Subcutaneous abdominal adipose tissue (tissue), 5 donors: ENCODE measurements around the gene TRABD2A.

Experiments used
- H3K27ac ChIP-seq: one replicate; pipeline ENCODE4 v1.7.0; 2013; ENCODE audit warnings: low read depth, mild to moderate bottlenecking, inconsistent platforms, low read length, moderate library complexity
- H3K27me3 ChIP-seq, 5 donors: one replicate each; pipeline ENCODE4 v1.7.0; 2013; ENCODE audit warnings: low read length in 5 of 5, inconsistent platforms in 1 of 5; ENCODE audit not compliant: control insufficient read depth in 5 of 5, insufficient read depth in 4 of 5
- H3K36me3 ChIP-seq, 5 donors: one replicate each; pipeline ENCODE4 v1.7.0; 2013; ENCODE audit warnings: low read length in 5 of 5; ENCODE audit not compliant: control insufficient read depth in 5 of 5, insufficient read depth in 5 of 5
- H3K4me1 ChIP-seq, 5 donors: one replicate each; pipeline ENCODE4 v1.7.0; 2013; ENCODE audit warnings: low read length in 5 of 5, mild to moderate bottlenecking in 3 of 5, moderate library complexity in 1 of 5; ENCODE audit not compliant: control insufficient read depth in 5 of 5, insufficient read depth in 5 of 5
- H3K4me3 ChIP-seq, 5 donors: one replicate each; pipeline ENCODE4 v1.7.0; 2013; ENCODE audit warnings: low read length in 5 of 5, low read depth in 1 of 5
- H3K9ac ChIP-seq, 5 donors: one replicate each; pipeline ENCODE4 v1.7.0; 2013; ENCODE audit warnings: low read length in 5 of 5, mild to moderate bottlenecking in 4 of 5, moderate library complexity in 3 of 5
- H3K9me3 ChIP-seq, 5 donors: one replicate each; pipeline ENCODE4 v1.7.0; 2013; ENCODE audit warnings: low read length in 5 of 5; ENCODE audit not compliant: control insufficient read depth in 5 of 5
- donor health status: healthy.
- donor health status: healthy.
- donor health status: healthy.
- donor health status: healthy.
- donor health status: healthy.

TRABD2A gene

GRCh38 chr2:84857566-84857965 lies 23.3 kb downstream of the TRABD2A start:
- H3K9ac ChIP-seq: no peak overlapping the region
- no peak overlapping the region for H3K4me3 ChIP-seq
- H3K27ac ChIP-seq: no peak overlapping the region
- H3K27me3 ChIP-seq: no peaks in the 10 kb centered on the region
- H3K9me3 ChIP-seq: peaks cover 0 to 2% (median 0%) of the 10 kb centered on the region in 5 donors
- H3K36me3 ChIP-seq: no peaks in the 10 kb centered on the region
- H3K4me1 ChIP-seq: no peaks in the 10 kb centered on the region

DNA sequence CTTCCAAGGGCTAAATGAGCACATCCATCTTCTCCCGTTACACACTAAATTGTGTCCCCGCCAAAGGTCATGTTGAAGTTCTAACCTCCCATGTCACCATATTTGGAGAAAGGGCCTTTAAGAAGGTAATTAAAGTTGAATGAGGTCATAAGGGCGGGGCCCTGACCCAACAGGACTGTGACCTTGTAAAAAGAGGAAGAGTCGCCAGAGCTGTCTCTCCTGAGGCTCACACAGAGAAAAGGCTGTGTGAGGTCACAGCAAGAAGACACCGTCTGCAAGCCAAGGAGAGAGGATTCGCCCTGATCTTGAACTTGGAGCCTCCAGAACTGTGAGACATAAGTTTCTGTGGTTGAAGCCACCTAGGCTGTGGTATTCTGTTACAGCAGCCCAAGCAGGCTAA lies 24.1 kb downstream of the TRABD2A start:
- no peaks in the 10 kb centered on the region for H3K36me3 ChIP-seq
- H3K27ac ChIP-seq: no peak overlapping the region
- peaks cover 0 to 2% (median 0%) of the 10 kb centered on the region in 5 donors for H3K9me3 ChIP-seq
- no peak overlapping the region for H3K4me3 ChIP-seq
- no peaks in the 10 kb centered on the region for H3K4me1 ChIP-seq
- no peak overlapping the region for H3K9ac ChIP-seq
- H3K27me3 ChIP-seq: no peaks in the 10 kb centered on the region

GRCh38 chr2:84855731-84856130 lies 25.2 kb downstream of the TRABD2A start:
- no peaks in the 10 kb centered on the region for H3K27me3 ChIP-seq
- peaks cover 0 to 2% (median 0%) of the 10 kb centered on the region in 5 donors for H3K9me3 ChIP-seq
- H3K36me3 ChIP-seq: no peaks in the 10 kb centered on the region
- H3K27ac ChIP-seq: no peak overlapping the region
- H3K9ac ChIP-seq: no peak overlapping the region
- no peak overlapping the region for H3K4me3 ChIP-seq
- no peaks in the 10 kb centered on the region for H3K4me1 ChIP-seq

DNA sequence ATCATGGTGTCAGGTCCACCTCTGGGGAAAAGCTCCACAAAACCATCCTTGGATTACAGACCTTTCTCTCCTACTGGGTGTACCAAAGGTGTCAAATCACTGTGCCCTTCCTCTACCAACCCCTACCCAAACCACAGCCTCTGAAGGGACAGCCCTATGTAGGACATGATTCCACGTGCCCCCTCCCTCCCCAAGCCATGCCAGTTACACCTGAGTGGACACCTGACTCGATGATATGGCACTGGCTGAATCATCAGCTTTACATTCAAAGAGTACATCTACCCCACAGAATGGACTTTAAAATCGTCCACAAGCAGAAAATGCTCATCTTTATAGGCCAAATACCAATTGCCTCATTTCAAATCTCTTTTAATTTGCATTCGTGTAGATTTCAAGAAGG lies 26.0 kb downstream of the TRABD2A start:
- Histone ChIP-seq H3K9me3 (peaks cover 0 to 2% (median 0%) of the 10 kb centered on the region in 5 donors), H3K27me3 (no peaks in the 10 kb centered on the region), H3K9ac (no peak overlapping the region), H3K36me3 (no peaks in the 10 kb centered on the region), H3K27ac (no peak overlapping the region), H3K4me1 (no peaks in the 10 kb centered on the region), H3K4me3 (no peak overlapping the region)

DNA sequence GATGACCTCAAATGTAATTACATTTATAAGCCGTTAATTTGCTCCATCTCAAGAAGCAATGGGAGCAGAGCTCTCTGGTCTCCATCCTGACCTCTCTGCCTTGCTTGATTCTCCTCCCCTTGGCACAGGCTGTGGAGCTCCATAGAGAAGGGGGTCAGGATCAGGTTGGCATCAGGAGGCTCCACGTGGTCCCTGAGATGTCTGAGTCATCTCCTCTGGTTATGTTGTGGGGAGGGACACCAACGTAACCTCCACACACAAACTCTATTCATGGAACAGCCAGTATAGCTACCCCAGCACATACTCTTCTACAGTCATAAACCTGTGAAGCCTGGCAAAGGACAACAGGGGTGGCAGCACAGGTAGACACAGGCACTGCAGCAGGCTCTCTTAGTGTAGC lies 29.0 kb downstream of the TRABD2A start:
- Histone ChIP-seq H3K36me3 (no peaks in the 10 kb centered on the region), H3K9ac (no peak overlapping the region), H3K27me3 (no peaks in the 10 kb centered on the region), H3K4me3 (no peak overlapping the region), H3K27ac (no peak overlapping the region), H3K9me3 (peaks cover 0 to 2% (median 0%) of the 10 kb centered on the region in 5 donors), H3K4me1 (peaks cover 0 to 6% (median 4%) of the 10 kb centered on the region in 5 donors)

DNA sequence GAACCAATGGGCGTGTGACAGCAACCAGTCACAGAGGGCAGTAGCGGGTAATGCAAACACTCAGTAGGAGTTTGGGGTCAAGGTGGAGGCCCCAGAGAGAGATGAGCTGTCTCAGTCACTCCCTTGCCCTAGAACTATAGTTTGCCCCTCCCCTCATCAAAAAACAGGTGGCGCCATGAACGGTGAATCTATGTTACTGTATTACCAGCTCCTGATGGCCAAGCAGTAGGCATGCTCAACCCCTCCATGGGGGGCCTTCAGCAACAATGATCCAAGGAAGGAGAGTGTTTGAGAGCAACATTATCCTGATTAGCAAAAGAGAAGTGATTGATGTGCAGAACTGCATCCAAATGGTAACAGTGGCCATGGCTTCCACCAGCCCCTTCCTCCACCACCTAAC lies 30.4 kb downstream of the TRABD2A start:
- no peaks in the 10 kb centered on the region for H3K27me3 ChIP-seq
- H3K27ac ChIP-seq: no peak overlapping the region
- peaks cover 0 to 15% (median 11%) of the 10 kb centered on the region in 5 donors for H3K4me1 ChIP-seq
- no peak overlapping the region for H3K4me3 ChIP-seq
- H3K36me3 ChIP-seq: no peaks in the 10 kb centered on the region
- H3K9me3 ChIP-seq: peaks cover 0 to 2% (median 0%) of the 10 kb centered on the region in 5 donors
- H3K9ac ChIP-seq: no peak overlapping the region

GRCh38 chr2:84849271-84849952 lies 31.5 kb downstream of the TRABD2A start:
- H3K9ac ChIP-seq: no peak overlapping the region
- no peaks in the 10 kb centered on the region for H3K36me3 ChIP-seq
- H3K27ac ChIP-seq: no peak overlapping the region
- peaks cover 0 to 18% (median 11%) of the 10 kb centered on the region in 5 donors for H3K4me1 ChIP-seq
- no peak overlapping the region for H3K4me3 ChIP-seq
- no peaks in the 10 kb centered on the region for H3K27me3 ChIP-seq
- H3K9me3 ChIP-seq: peaks cover 0 to 2% (median 0%) of the 10 kb centered on the region in 5 donors

GRCh38 chr2:84847326-84848050 lies 33.4 kb downstream of the TRABD2A start:
- Histone ChIP-seq H3K9me3 (no peaks in the 10 kb centered on the region), H3K9ac (no peak overlapping the region), H3K36me3 (no peaks in the 10 kb centered on the region), H3K27me3 (no peaks in the 10 kb centered on the region), H3K4me3 (no peak overlapping the region), H3K27ac (no peak overlapping the region), H3K4me1 (peaks cover 0 to 18% (median 11%) of the 10 kb centered on the region in 5 donors)

DNA sequence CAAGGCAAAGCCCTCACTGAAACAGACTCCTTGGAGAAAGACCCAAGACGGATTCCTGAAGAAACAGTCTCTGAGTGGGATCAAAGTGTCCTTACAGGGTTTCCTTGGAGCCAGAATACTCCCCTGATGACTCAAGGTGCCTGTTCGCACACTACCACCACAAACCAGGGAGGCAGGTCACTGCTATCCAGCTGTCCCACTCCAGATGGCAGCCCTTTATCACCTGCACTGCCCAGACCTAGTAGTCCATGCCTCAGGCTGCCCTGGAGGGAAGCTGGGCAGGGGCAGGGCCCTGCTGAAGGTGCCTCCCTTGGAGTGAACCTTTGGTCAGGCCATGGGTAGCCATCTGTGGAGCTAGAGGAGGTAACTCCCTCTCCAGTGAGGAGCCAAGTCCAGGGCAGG lies 34.1 kb downstream of the TRABD2A start:
- Histone ChIP-seq H3K9ac (no peak overlapping the region), H3K9me3 (no peaks in the 10 kb centered on the region), H3K27me3 (no peaks in the 10 kb centered on the region), H3K36me3 (no peaks in the 10 kb centered on the region), H3K4me1 (peaks cover 0 to 18% (median 11%) of the 10 kb centered on the region in 5 donors), H3K4me3 (no peak overlapping the region), H3K27ac (no peak overlapping the region)

- H3K9ac ChIP-seq: no peak overlapping the region
- H3K27me3 ChIP-seq: no peaks in the 10 kb centered on the region
- H3K9me3 ChIP-seq: no peaks in the 10 kb centered on the region
- no peak overlapping the region for H3K4me3 ChIP-seq
- H3K36me3 ChIP-seq: no peaks in the 10 kb centered on the region
- peaks cover 0 to 18% (median 11%) of the 10 kb centered on the region in 5 donors for H3K4me1 ChIP-seq
- H3K27ac ChIP-seq: no peak overlapping the region
Observed at GRCh38 chr2:84846041-84846663, 34.7 kb downstream of the TRABD2A start.
